NOMO-1 treated with DMSO at 0.1 percent for 48 hours (cell line): Measurements from ENCODE around the gene DENND5A.

ENCODE experiments used
- DNase-seq: peaks from one replicate; lab custom pipeline; 2025; ENCODE audit not compliant: unreplicated experiment; lab: John Stamatoyannopoulos, UW

DENND5A gene

GRCh38 chr11:9141186-9141585 lies 124.0 kb downstream of the DENND5A start:
- no peak for DNase-seq

- no peak for DNase-seq
Observed at GRCh38 chr11:9139628-9140357, 125.4 kb downstream of the DENND5A start.

- no peak for DNase-seq
Observed at GRCh38 chr11:9138612-9139579, 126.3 kb downstream of the DENND5A start.

GRCh38 chr11:9138133-9138453 lies 127.1 kb downstream of the DENND5A start:
- DNase-seq: no peak

GRCh38 chr11:9137293-9138132 lies 127.6 kb downstream of the DENND5A start:
- peak; percentile 55 for DNase-seq

GRCh38 chr11:9136741-9137140 lies 128.4 kb downstream of the DENND5A start:
- DNase-seq: no peak

GRCh38 chr11:9133956-9134355 lies 131.2 kb downstream of the DENND5A start:
- no peak for DNase-seq

- DNase-seq: no peak
Observed at GRCh38 chr11:9132203-9132878, 132.8 kb downstream of the DENND5A start.

GRCh38 chr11:9130297-9130696 lies 134.9 kb downstream of the DENND5A start:
- peak; percentile 58 for DNase-seq

- no peak for DNase-seq
Observed at GRCh38 chr11:9126636-9127035, 138.5 kb downstream of the DENND5A start.

GRCh38 chr11:9125185-9125886 lies 139.8 kb downstream of the DENND5A start:
- no peak for DNase-seq

GRCh38 chr11:9123595-9124304 lies 141.4 kb downstream of the DENND5A start:
- no peak for DNase-seq

- DNase-seq: no peak
Observed at GRCh38 chr11:9121469-9121796, 143.7 kb downstream of the DENND5A start.

- no peak for DNase-seq
Observed at GRCh38 chr11:9120664-9121468, 144.3 kb downstream of the DENND5A start.

- no peak for DNase-seq
Observed at GRCh38 chr11:9118277-9118676, 146.9 kb downstream of the DENND5A start.

GRCh38 chr11:9112075-9112474 lies 153.1 kb downstream of the DENND5A start:
- no peak for DNase-seq

- DNase-seq: no peak
Observed at GRCh38 chr11:9109858-9110731, 155.1 kb downstream of the DENND5A start.

- no peak for DNase-seq
Observed at GRCh38 chr11:9104580-9104979, 160.6 kb downstream of the DENND5A start.
